Measurements from ENCODE around the gene HCN4.

HCN4 gene

DNA sequence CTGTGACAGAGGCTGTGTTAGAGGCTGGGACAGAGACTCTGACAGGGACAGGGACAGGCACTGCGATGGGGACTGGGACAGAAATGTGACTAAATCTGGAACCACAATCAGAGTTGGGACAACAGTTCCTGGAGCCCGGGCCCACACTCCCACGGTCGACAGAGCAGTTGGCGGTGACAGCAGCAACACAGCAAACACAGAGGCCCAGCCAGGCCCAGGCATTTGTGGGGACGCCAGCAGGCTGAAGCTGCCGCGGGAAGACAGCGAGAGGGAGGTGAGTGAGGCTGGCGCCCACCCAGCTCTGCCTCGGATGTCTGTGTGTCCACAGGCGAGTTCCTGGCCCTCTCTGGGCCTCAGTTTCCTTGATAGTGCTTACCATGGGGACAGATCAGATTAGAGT, 9.3 kb upstream of the HCN4 start:
- no peak for DNase-seq (ENCODE audit: low read depth)

DNA sequence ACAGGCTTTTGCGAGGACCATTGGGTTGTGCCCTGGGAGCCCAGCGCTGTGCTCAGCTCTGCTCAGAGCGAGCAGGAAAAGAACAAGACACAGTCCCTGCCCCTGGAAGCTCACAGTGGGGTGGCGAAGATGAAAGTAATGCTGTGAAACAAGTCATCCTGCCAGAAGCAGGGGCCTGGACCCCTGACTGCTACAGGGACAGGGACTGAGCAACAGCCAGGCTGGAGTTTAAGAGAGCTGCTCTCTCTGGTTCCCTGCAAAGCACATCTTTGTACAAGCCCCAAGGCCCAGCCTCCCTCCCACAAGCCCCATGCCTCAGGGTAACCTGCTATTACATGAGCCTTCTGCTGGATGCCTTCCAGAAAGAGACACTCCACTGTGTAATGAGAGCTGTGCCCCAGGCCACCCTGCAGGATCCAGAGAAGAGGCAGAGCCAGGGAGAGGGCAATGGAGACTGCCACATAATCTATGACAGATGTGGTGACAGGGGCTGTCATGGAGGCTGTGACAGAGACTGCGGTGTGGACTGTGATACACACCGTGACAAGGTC, 7.1 kb upstream of the HCN4 start:
- DNase-seq (ENCODE audit: low read depth): no peak

DNA sequence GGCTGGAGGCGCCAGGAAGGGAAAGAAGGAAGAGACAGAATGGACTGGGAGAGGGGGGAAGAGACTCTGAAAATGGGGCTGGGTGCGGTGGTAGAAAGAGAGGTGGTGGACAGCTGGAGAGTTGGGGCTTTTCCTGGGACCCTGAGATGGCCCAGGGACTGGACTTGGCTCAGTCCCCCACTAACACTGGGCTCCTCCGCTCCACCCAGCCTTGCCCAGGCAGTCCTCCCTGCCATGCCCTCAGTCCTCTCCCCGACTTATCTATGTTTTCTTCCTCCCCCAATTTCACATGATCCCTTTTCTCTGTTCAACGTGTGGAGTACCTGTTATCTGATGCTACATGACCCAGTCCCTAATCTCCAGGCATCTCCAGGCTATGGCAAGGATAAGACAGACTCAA, 6.3 kb upstream of the HCN4 start:
- no peak for DNase-seq (ENCODE audit: low read depth)

DNA sequence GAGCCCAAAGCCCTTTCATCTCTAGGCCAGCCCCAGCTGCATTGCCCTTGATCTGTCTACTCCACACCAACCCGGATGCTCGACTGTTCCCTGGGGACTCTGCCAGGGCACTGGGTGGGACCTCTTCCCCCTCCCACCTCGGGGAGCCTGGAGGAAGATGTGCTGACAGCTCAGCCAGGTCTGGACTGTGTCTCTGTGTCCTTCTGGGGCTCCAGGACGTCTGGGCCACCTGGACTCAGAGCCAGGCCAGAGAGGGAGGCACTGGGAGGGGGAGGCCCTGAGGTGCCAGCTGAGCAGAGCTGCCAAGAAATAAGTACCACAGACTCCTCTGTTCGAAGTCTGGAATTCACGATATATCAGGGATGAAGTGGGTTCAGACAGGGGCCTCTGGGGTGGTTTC, 5.8 kb upstream of the HCN4 start:
- DNase-seq (ENCODE audit: low read depth): no peak

DNA sequence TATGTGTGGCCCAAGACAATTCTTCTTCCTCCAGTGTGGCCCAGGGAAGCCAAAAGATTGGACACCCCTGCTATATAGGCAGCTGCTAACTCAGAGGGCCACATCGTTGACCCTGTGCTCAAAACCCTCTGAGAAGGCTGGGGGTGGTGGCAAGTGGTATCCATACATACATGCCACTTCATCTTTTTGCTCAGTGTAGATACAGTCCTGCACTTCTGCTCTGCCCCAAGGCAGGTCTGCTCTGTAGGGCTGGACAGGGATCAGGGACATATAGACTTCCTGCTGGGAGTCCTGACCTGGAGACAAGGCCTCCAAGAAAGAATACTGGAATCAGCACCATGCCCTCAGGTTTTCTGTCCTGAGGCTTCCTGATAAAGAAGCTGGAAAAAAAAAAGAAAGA, 4.5 kb upstream of the HCN4 start:
- no peak for DNase-seq (ENCODE audit: low read depth)

DNA sequence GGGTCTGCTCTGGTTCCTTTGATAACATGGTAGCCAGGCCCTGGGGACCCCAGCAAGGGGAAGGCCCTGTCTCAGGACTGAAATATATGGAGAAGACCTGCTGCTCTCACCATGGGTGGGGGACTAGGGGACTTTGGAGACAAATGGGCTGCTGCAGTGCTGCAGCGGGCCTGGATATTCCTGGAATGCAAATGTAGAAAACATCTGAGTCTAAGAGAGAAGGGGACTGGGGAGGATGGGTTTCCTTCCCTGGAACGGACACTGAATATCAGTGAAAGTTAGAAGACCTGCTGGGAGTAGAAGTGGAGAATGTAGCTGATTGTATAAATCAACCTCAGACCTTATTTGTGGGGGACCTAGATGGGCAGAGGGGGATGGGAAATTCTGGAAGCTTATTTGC, 3.1 kb upstream of the HCN4 start:
- no peak for DNase-seq (ENCODE audit: low read depth)

DNA sequence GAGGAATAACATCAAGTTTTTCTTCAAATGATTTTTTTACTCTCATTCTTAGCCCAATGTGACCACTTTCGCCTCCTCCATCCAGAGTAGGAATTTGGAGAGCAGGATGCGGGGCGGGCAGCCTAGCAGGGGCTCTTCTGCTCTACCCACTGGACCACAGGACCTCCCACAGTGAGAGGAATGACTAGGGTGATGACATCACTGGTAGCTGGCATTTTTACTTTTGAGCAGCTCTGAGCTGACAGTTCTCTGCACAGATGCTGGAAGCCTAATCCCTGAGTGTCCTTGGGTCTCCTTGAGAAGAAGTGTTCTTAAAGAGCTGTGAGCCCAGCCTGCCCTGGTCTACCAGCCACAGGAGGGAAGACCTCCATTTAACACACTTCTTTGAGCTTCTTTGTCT, 1.4 kb upstream of the HCN4 start:
- DNase-seq (ENCODE audit: low read depth): no peak

DNA sequence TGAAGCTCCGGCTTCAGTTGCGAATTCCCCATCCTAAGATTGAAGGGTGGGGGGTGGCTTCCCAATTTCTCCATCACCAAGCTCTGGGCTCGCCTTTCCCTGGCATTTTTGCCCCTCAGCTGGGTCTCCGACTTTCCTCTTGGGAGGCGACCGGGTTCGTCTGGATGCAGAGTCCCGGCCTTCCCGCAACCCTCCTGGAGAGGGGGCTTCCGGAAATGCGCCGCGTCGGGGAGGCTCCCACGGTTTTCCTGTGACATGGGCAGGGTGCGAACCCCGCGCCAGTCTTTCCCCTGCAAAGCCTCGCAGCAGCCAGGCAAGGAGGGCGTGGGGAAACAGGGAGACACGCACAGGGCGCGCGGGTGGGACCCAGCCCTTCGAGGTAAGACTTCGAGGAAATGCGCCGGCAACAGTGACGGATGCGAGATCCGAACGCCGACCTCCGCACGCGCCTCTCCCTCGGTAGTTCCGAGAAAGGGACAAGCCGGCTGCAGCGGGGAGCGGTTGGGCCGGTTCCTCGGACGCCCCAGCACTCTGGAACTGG, 466 bp upstream of the HCN4 start:
- DNase-seq (ENCODE audit: low read depth): no peak

DNA sequence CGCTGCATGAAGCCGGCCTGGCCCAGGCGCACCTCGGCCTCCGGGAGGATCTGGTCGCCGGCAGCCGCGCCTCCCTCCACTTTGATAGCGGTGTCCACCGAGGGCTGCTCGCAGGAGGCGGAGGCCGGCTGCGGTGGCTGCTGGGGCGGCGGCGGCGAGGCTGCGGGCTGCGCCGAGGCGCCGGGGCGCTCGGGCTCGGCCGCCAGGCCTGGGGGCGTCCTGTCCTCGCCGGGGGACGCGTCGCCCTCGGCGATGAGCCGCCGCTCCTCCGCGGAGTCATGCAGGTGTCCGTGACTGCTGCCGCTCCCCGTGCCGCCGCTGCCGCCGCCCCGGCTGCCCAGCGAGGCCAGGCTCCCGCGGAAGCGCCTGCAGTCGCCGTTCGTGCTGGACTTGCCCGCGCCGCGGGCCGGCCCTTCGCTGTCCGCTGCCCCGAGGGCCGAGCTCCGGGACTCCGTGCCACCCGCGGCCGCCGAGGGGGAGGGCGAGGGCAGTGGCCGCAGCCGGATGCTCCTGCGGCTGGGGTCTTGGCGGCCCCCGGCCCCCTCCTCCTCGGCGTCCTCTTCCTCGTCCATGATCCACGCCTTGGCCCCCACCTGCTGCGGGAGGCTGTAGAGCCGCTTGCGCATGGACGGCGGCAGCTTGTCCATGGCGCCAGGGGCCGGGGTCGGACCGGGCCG, 996 bp downstream of the HCN4 start:
- no peak for DNase-seq (ENCODE audit: low read depth)

DNA sequence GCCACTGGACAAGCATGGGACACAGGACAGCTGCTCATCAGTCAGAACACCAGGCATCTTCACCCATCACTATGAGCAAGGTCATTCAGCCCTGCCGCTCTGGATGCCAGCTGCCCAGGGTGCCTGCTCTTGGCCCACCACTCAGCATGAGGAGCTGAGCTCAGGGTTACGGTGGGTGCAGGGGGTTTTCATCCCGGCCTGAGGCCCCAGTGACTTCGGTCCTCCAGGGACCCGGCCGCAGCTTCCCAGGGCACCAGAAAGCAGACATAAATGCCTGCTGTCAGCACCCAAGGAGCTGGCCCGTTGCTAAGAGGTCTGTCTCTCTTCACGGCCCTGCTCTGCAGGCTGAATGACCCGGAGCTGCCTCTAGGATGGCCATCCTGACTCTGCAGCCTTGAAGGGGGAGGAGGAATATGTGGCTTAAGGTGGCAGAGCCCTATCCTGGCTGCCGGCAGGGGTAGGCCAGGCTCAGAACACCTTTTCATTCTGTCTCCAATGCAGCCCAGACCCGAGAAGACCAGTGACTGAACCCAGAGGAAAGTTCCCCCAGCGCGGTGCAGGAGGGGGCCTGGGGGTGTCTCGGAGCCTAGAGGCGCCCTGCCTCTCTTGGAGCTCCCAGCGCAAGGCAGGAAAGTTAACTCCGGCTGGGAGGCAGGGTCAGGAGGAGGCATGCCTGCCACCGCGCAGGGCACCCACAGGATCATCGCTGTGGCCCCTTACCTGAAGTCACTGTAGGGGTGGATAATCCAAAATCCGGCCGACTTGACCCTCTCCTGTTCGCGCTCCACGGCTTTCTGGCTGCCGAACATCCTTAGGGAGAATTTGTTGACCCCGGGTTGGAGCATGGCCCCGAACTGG, 1.8 kb downstream of the HCN4 start:
- DNase-seq (ENCODE audit: low read depth): no peak

DNA sequence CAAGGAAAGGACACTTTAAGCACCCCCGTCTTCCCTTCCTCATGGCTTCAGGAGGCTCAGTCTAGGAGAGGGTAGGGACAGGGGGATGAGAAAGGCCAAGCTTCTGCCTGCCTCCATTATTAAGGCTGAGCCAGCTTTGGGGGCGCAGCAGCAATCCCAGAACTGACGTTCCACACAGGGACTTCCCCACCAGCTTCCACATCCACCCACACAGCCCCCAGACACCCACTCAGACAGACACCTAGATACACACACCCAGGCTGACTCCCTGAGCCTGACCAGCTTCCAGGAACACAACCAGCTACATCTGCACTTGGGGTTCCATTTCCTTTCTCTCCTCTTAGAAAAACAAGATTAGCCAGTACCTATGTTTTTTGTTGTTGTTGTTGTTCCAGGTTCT, 4.7 kb downstream of the HCN4 start:
- DNase-seq (ENCODE audit: low read depth): no peak

DNA sequence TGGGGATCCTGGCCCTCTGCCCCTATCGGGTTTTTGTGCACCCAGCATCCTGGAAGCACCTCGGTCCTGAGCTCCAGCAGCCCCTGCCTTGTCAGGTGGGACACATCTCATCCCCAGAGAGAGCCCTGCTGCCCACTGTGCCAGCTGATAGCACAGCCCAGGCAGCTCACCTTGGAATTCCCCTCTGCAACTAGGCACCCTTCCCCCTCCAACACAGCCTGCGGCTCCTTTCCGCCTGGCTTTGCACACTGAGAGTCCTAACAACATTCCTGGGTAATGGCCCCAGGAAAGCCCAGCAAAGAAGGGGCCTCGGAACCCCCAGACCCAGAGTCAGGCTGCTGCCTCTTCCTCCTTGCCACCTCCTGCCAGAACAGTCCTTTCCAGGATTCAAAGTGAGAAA, 5.9 kb downstream of the HCN4 start:
- no peak for DNase-seq (ENCODE audit: low read depth)

DNA sequence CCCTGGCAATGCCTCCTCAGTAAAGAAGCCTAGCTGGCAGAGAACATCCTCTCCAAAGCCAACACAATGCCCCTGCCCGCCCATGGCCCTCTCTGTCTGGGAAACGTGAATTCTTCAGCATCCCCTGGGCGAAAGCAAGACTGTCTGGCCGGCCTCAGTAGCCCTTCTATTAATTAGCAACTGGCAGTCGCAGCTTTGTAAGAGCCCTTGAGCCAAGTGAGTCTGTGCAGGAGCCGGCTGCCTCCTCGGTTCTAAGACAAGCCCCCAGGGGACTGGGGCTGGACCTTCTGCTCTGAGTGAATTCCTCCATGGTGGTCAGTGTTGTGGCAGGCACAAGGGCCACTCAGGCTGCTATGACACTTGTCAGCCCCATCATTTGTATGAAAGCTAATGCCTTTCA, 7.4 kb downstream of the HCN4 start:
- DNase-seq (ENCODE audit: low read depth): no peak

DNA sequence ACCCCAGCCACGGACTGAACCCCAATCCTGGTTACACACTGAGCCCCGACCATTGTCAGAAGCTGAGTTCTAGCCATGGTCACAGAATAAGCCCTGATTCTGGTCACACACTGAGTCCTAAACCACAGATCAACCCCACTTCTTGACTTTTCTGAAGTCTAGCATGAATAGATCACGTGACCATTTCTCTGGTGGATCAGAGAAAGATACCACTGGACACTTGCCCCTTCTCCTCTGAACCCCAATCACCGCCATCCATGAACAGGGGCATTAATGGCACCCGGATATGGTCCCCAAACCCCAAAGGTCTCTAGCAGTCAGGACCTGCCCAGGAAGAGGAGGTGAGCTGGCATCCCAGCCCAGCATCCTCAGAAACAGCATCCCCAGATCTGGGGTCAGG, 9.1 kb downstream of the HCN4 start:
- no peak for DNase-seq (ENCODE audit: low read depth)

DNA sequence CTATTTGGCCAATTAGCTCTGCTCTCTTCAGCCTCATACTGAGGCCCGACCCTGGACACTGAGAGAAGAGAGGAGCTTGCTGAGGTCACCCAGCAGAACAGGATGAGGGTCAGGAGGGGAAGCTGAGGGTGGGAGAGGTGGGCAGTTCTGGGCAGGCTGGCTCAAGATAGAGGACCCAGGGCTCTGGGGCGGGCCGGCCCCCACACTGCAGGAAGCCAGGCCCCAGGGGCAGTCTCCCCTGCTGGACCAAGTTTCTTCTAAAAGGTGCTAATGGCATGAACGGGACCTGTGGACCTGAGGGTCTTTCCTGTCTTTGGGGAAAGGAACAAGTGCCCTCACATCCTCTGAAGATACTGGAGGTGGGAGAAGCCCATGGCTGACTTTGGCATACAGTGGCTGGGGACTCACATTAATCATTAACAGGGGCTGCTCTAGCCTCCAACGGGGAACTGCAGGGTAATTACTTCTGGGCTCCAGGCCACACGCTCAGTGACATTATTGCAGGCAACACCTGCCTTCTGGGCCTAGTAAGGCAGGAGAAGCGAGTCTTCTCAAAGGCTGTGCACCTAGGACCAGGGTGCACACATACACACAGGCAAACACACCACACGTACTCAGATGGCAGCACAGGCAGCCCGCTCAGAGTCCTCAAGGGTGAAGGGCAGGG, 10.6 kb downstream of the HCN4 start:
- DNase-seq (ENCODE audit: low read depth): no peak

DNA sequence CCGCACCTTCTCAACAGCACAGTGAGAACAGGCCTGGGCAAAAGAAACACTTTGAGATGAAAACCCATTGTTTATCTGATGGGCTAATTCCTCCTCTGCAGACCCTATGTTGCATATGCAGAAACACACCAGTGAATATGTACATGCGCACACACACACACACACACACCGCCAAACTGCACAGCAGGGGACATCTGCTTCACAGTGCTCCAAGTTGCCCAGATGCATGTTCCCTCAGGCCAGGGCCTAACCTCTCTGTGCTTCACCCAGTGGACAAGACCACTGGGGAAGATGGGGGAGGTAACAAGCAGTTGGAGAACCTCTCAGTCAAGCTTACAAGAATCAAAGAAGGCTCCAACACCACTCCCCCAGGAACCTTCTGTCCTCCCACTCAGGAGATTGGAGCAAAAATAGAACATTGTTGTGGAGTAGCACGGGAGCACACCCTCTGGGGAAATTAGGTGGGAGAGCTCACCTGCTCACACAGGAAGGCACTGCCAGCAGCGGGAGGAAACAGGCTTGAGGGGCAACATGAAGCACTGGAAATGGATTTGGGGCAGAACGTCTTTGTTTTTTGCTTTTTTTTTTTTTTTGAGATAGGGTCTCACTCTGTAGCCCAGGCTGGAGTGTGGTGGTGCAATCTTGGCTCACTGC, 13.0 kb downstream of the HCN4 start:
- no peak for DNase-seq (ENCODE audit: low read depth)

DNA sequence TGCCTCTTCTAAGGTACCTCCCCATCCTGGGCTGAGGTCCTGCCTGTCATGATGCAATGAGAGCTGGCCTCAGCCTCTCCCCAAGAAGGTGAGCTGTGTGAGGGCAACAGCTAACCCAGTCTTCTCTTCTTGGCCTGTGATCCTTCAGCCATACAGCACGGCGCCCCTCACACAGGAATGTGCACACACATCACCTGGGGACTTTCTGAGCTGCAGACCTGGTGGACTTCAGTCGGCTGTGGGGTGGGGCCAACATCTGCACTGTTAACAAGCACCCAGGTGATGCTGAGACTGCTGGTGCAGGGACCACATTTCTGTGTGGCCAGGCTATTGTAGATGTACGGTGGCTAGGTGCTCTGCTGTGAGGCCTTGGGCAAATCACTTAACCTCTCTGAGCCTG, 14.5 kb downstream of the HCN4 start:
- DNase-seq (ENCODE audit: low read depth): no peak

DNA sequence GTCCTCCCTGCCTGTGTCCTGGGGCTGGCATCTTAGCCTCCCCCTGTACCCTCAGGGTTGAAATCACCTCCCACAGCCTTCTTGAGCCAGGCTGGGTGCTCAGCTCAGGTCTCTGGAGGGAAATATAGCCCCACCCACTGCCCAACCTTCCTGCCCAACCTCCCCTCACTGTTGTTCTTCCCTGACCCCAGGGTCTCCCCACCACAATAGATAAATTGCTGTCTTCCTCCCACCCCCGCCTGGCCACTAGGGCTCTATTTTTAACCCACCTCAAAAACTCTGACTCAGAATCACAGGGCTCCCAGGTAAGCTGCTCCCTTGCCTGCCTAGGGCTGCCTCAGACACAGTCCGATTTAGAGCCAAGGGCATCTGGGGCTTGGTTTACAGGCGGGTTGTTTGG, 15.0 kb downstream of the HCN4 start:
- DNase-seq (ENCODE audit: low read depth): no peak

DNA sequence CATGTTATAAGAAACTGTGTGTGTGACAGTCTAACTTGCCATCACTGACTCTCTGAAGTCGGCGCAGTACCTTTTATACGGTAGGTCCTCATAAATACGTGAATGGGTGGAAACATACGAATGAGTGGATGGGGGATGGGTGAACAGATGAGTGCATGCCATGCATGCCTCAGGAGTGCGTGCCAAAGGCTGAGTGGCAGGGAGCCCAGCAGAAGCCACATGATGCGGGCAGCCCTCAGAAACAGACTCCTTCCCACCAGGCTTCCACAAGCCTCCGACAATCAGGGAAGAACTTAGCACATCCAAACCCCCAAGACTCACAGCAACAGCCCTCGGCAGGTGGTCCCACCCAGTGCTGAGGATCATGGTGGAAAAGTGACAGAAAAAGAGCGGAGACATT, 16.7 kb downstream of the HCN4 start:
- DNase-seq (ENCODE audit: low read depth): no peak

DNA sequence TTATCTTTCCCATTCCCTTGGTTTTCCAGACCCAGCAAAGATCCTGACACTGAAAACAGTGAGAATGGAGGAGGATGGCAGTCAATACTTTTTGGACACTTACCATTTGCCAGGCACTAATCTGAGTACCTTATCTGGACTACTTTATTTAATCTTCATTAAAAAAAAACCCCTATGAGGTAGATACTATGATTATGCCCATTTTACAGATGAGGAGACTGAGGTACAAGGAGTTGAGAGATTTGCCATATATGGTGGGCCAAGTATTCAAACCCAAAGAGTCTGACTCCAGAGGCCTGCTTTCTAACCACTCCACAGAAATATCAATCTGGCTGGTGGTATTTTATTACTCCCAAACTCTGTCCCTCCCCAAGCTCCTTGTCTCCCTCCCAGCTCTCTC, 19.6 kb downstream of the HCN4 start:
- no peak for DNase-seq (ENCODE audit: low read depth)

DNA sequence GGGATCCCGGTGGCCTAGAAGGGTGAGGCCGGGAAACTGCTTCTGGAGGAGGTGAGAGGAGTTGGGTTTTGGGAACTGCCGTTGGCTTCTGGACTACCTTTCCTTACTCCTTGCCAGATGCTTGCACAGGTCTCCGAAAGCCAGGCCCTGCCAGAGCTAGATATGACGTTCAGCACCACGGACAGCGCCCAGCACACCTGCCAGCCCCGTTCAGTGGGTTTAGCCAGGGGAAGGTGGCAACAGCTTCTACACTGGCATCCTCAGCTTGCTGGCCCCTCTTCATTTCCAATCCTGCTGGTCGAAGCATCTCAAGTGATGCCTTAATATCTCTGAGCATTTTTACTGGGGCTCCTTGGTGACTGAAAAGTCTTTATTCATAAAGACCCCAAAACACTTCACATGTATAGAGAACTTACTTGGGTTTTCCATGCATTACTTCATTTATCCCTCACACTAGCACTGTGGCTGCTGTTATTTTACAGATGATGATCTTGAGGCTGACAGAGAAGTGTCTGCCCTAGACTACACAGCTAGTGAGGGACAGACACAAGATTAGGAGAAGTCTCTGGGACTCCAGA, 21.9 kb downstream of the HCN4 start:
- DNase-seq (ENCODE audit: low read depth): peak; percentile 40

DNA sequence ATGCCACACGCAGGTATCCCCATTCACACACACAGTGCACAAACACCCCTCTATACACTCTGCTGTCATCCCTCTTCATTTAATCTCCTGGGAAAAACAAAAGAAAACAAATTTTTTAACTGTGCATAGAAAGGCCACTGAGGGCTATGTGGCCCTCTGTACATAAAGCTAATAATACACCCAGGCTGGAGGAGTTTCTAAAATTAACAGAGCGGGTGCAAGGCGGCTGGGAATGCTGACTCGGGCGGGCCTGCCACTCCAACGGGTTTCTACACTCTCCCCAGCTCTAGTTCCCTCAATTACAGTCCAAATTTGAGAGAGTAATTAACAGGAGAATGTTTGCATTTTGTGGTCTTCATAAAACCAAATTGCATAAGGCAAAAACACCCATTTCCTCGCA, 23.1 kb downstream of the HCN4 start:
- no peak for DNase-seq (ENCODE audit: low read depth)
